ACC112 (cell line): ENCODE results near the gene B4GALT5.

Experiments used
- H2AFZ ChIP-seq: fragments of 200-600 bp; sonication (generic); one replicate; pipeline ENCODE4 v1.6.0; 2017; ENCODE audit warnings: antibody characterized with exemption, low read length; ENCODE audit not compliant: unreplicated experiment
- H3K27ac ChIP-seq: fragments of 200-600 bp; sonication (generic); 2 replicates; pipeline ENCODE4 v1.5.1; 2014; ENCODE audit warnings: low read depth, mild to moderate bottlenecking, antibody characterized with exemption, low read length, moderate library complexity
- H3K27me3 ChIP-seq: fragments of 200-600 bp; sonication (generic); 2 replicates; pipeline ENCODE4 v1.6.1; 2014; ENCODE audit warnings: mild to moderate bottlenecking, antibody characterized with exemption, low read length, moderate library complexity, mixed read lengths; ENCODE audit not compliant: insufficient read depth
- H3K36me3 ChIP-seq: fragments of 200-600 bp; sonication (generic); 2 replicates; pipeline ENCODE4 v1.6.1; 2016; ENCODE audit warnings: mild to moderate bottlenecking, antibody characterized with exemption, low read length, moderate library complexity, mixed read lengths; ENCODE audit not compliant: insufficient read depth
- H3K4me1 ChIP-seq: fragments of 200-600 bp; sonication (generic); one replicate; pipeline ENCODE4 v1.6.1; 2016; ENCODE audit warnings: low read length, mixed read lengths; ENCODE audit not compliant: insufficient read depth, unreplicated experiment, control insufficient read depth
- H3K4me3 ChIP-seq: fragments of 200-600 bp; sonication (generic); 2 replicates; pipeline ENCODE4 v1.5.1; 2014; ENCODE audit warnings: mild to moderate bottlenecking, low read depth, low read length
- H3K79me2 ChIP-seq: fragments of 200-600 bp; sonication (generic); one replicate; pipeline ENCODE4 v1.6.0; 2016; ENCODE audit warnings: low read length; ENCODE audit not compliant: control insufficient read depth, unreplicated experiment, insufficient read depth

B4GALT5 gene

GRCh38 chr20:49592120-49592519 lies 121.6 kb downstream of the B4GALT5 start:
- no peaks in the 10 kb centered on the region for H3K36me3 ChIP-seq
- H3K4me1 ChIP-seq: peaks cover 30% of the 10 kb centered on the region
- no peak overlapping the region for H2AFZ ChIP-seq
- no peaks in the 10 kb centered on the region for H3K79me2 ChIP-seq
- no peaks in the 10 kb centered on the region for H3K27me3 ChIP-seq
- no peak overlapping the region for H3K27ac ChIP-seq
- no peak overlapping the region for H3K4me3 ChIP-seq

GRCh38 chr20:49591217-49591865 lies 122.3 kb downstream of the B4GALT5 start:
- Histone ChIP-seq H3K27ac (no peak overlapping the region), H3K79me2 (no peaks in the 10 kb centered on the region), H3K36me3 (no peaks in the 10 kb centered on the region), H3K27me3 (no peaks in the 10 kb centered on the region), H2AFZ (no peak overlapping the region), H3K4me1 (peaks cover 32% of the 10 kb centered on the region), H3K4me3 (no peak overlapping the region)

GRCh38 chr20:49590163-49591017 lies 123.3 kb downstream of the B4GALT5 start:
- no peak overlapping the region for H3K27ac ChIP-seq
- H3K4me1 ChIP-seq: peaks cover 23% of the 10 kb centered on the region
- no peak overlapping the region for H3K4me3 ChIP-seq
- no peak overlapping the region for H2AFZ ChIP-seq
- H3K36me3 ChIP-seq: no peaks in the 10 kb centered on the region
- no peaks in the 10 kb centered on the region for H3K27me3 ChIP-seq
- H3K79me2 ChIP-seq: no peaks in the 10 kb centered on the region

GRCh38 chr20:49589747-49590146 lies 123.9 kb downstream of the B4GALT5 start:
- Histone ChIP-seq H3K4me3 (no peak overlapping the region), H3K36me3 (no peaks in the 10 kb centered on the region), H3K79me2 (no peaks in the 10 kb centered on the region), H2AFZ (no peak overlapping the region), H3K4me1 (peaks cover 25% of the 10 kb centered on the region), H3K27me3 (no peaks in the 10 kb centered on the region), H3K27ac (no peak overlapping the region)

GRCh38 chr20:49587111-49587570 lies 126.5 kb downstream of the B4GALT5 start:
- Histone ChIP-seq H3K27me3 (no peaks in the 10 kb centered on the region), H3K36me3 (no peaks in the 10 kb centered on the region), H3K79me2 (no peaks in the 10 kb centered on the region), H3K4me3 (no peak overlapping the region), H3K4me1 (peaks cover 24% of the 10 kb centered on the region), H3K27ac (no peak overlapping the region), H2AFZ (no peak overlapping the region)

- Histone ChIP-seq H3K27ac (no peak overlapping the region), H3K79me2 (no peaks in the 10 kb centered on the region), H3K36me3 (no peaks in the 10 kb centered on the region), H3K27me3 (no peaks in the 10 kb centered on the region), H3K4me1 (peaks cover 28% of the 10 kb centered on the region), H3K4me3 (no peak overlapping the region), H2AFZ (no peak overlapping the region)
These were observed 128.0 kb downstream of the B4GALT5 start for GRCh38 chr20:49585585-49586245.

DNA sequence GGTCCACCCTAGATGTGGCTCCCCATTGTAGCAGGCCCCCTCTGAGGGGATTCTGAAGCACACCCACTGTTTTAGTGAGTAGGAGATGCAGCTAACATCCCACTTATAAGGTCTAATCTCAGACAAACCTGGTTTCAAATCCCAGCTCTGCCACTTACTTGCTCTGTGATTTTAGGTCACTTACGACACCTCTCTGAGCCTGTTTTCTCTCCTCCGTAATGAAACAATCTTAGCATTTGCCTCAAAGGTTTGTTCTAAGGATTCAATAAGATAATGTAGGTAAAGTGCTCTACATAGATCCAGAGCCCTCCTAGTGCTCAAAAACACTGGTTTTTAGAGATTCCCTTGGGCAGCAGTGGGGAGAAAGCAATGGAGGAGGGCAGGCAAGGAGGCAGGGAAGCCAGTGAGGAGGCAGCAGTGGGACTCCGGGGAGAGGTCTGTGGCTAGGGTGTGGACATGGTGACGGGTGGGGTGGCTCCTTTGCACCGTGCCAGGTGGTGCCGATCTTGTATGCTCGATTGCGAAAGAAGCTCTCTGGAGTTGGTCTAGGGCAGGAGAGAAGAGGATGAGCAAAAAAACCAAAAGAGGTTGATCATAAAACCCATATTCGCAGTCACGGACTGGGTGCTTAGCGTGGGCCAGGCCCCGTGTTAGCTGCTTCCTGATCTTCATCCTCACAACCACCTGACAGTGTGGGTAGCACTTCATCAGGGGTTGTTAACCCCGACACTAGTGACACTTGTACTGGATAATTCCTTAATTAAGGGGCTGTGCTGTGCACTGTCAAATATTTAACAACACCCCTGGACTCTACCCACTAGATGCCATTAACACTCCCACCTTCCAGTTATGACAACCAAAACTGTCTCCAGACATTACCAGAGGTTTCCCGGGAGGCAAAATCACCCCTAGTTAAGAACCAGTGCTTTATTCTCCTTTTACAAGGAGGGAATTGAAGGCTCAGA lies 129.0 kb downstream of the B4GALT5 start:
- Histone ChIP-seq H3K4me3 (no peak overlapping the region), H3K79me2 (no peaks in the 10 kb centered on the region), H3K4me1 (peaks cover 38% of the 10 kb centered on the region), H2AFZ (no peak overlapping the region), H3K27me3 (no peaks in the 10 kb centered on the region), H3K27ac (no peak overlapping the region), H3K36me3 (no peaks in the 10 kb centered on the region)

- no peak overlapping the region for H2AFZ ChIP-seq
- H3K4me3 ChIP-seq: no peak overlapping the region
- H3K27ac ChIP-seq: peak overlapping the region; percentile 11; the same call in 1 of the 2 replicates
- H3K4me1 ChIP-seq: peaks cover 39% of the 10 kb centered on the region
- no peaks in the 10 kb centered on the region for H3K27me3 ChIP-seq
- H3K79me2 ChIP-seq: no peaks in the 10 kb centered on the region
- no peaks in the 10 kb centered on the region for H3K36me3 ChIP-seq
These were observed 129.8 kb downstream of the B4GALT5 start for GRCh38 chr20:49583669-49584417.

DNA sequence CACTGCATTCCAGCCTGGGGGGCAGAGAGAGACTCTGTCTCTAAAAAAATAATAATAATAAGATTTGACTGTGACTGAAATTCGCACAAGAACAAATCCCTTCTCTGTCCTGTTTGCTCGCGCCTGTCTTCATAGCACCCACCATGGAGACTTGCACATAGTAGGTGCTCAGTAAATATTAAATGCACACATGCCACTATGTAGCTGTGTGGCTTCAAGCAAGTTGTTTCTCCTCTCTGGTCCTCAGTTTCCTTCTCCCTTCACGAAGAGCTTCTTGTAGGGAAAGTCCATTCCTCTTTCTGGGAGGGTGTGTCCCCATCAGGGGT lies 130.4 kb downstream of the B4GALT5 start:
- Histone ChIP-seq H3K27ac (no peak overlapping the region), H3K79me2 (no peaks in the 10 kb centered on the region), H3K4me1 (peaks cover 39% of the 10 kb centered on the region), H2AFZ (no peak overlapping the region), H3K36me3 (no peaks in the 10 kb centered on the region), H3K4me3 (no peak overlapping the region), H3K27me3 (no peaks in the 10 kb centered on the region)
